Endothelial cell of umbilical vein (primary cell): ENCODE data around the gene DIS3L2. TPM values are rescaled to one million over a fixed set of nuclear protein-coding genes. Genes with fewer than 3 reads are reported as not detected.
"Not testable (repeated sequence)": the region's sequence is repeated elsewhere in the genome, so short reads cannot be mapped to it uniquely, and the experiment has no call there.

Experiments
- BruUV-seq: library from RNA; stranded (reverse); fragments of 400-500 nt; replicated peaks from 2 replicates; lab custom pipeline; 2021; lab: Mats Ljungman, UMichigan
- CTCF ChIA-PET: fragments of 300-600, 350-600 bp; sonication (Branson Sonifier 250); formaldehyde crosslinking; loops from one replicate; lab custom pipeline; 2021; ENCODE audit warnings: antibody characterized with exemption, inconsistent platforms; lab: Charles Lee
- POLR2A ChIA-PET: fragments of 300-600, 350-600 bp; sonication (Branson Sonifier 250); formaldehyde crosslinking; loops from one replicate; lab custom pipeline; 2021; ENCODE audit warnings: antibody characterized with exemption, inconsistent platforms; lab: Charles Lee
- DNase-seq: peaks from one replicate; pipeline ENCODE4 v3.0.0-alpha.2; 2011; ENCODE audit warnings: low read depth, low spot score
- FAIRE-seq: peaks from 2 replicates; lab custom pipeline; 2011; peaks lifted over from hg19 to GRCh38; lab: Jason Lieb, UNC
- H2AFZ ChIP-seq: 2 replicates; pipeline ENCODE4 v1.6.0; 2012; ENCODE audit warnings: low read depth, low read length, control low read depth, inconsistent platforms
- H3K27ac ChIP-seq: 2 replicates; pipeline ENCODE4 v1.5.1; 2011; ENCODE audit warnings: low read depth, mild to moderate bottlenecking, control low read depth, low read length, moderate library complexity; ENCODE audit not compliant: insufficient read depth
- H3K27me3 ChIP-seq, 2 experiments: 2 replicates each; pipeline versions ENCODE4 v1.6.0 to v1.6.1; 2011; ENCODE audit warnings: low read length in 2 of 2, mixed read lengths in 1 of 2; ENCODE audit not compliant: control insufficient read depth in 2 of 2, insufficient read depth in 2 of 2
- H3K36me3 ChIP-seq, 2 experiments: 2 replicates in 1 of 2; 3 replicates in 1 of 2; pipeline ENCODE4 v1.5.1; 2011; ENCODE audit warnings: low read length in 2 of 2, mild to moderate bottlenecking in 1 of 2, moderate library complexity in 1 of 2; ENCODE audit not compliant: control insufficient read depth in 2 of 2, insufficient read depth in 2 of 2; ENCODE audit errors: extremely low read depth in 1 of 2
- H3K4me1 ChIP-seq: 3 replicates; pipeline ENCODE4 v1.5.1; 2011; ENCODE audit warnings: mild to moderate bottlenecking, low read length; ENCODE audit not compliant: control insufficient read depth, insufficient read depth; ENCODE audit errors: extremely low read depth
- H3K4me2 ChIP-seq: 2 replicates; pipeline ENCODE4 v1.6.1; 2011; ENCODE audit warnings: low read length, control low read depth, mixed read lengths; ENCODE audit not compliant: insufficient read depth
- H3K4me3 ChIP-seq, 3 experiments: fragments of 200-600 bp in 1 of 3; sonication (generic), shearing (Covaris generic) in 1 of 3; replicated peaks in 1 of 3; 2 replicates each; pipeline ENCODE4 v1.5.1; 2011 to 2016; ENCODE audit warnings: control low read depth in 3 of 3, low read length in 3 of 3, mild to moderate bottlenecking in 2 of 3, inconsistent platforms in 1 of 3, low read depth in 1 of 3, moderate library complexity in 1 of 3; ENCODE audit not compliant: insufficient read depth in 1 of 3
- H3K79me2 ChIP-seq: 2 replicates; pipeline ENCODE4 v1.6.0; 2012; ENCODE audit warnings: low read length, inconsistent platforms; ENCODE audit not compliant: control insufficient read depth, insufficient read depth
- H3K9ac ChIP-seq: replicated peaks from 2 replicates; pipeline ENCODE3; 2011; ENCODE audit warnings: low read length, control low read depth; ENCODE audit not compliant: insufficient read depth; ENCODE audit errors: extremely low read depth
- H3K9me1 ChIP-seq: replicated peaks from 3 replicates; pipeline ENCODE4 v1.6.0; 2011; ENCODE audit warnings: mild to moderate bottlenecking, low read length; ENCODE audit not compliant: control insufficient read depth, insufficient read depth; ENCODE audit errors: extremely low read depth
- H3K9me3 ChIP-seq: replicated peaks from 2 replicates; pipeline ENCODE4 v1.5.1; 2012; ENCODE audit warnings: low read length, inconsistent platforms; ENCODE audit not compliant: control insufficient read depth, insufficient read depth
- H4K20me1 ChIP-seq: replicated peaks from 2 replicates; pipeline ENCODE3; 2011; ENCODE audit warnings: mild to moderate bottlenecking, low read length; ENCODE audit not compliant: control insufficient read depth, insufficient read depth; ENCODE audit errors: extremely low read depth
- POLR2AphosphoS5 ChIP-seq: IDR thresholded peaks from 2 replicates; pipeline ENCODE4 v1.6.1; 2012; ENCODE audit warnings: low read depth, mild to moderate bottlenecking, control low read depth, low read length, moderate library complexity; ENCODE audit not compliant: insufficient read depth
- dilution Hi-C: fragments of 300-500 bp; cut with MboI; formaldehyde crosslinking; loops from one replicate; pipeline ENCODE4 v1.15.0; 2019; ENCODE audit warnings: low sequenced_read_pairs; ENCODE audit not compliant: extremely low pct_ligation_motif_present
- intact Hi-C: fragments of 100-400 bp; cut with micrococcal nuclease; formaldehyde crosslinking; loops from one replicate; pipeline ENCODE4 v1.10.0; 2022
- polyA plus RNA-seq, 4 experiments: library from polyadenylated mRNA; depleted of rRNA in 3 of 4; stranded (reverse) in 3 of 4; unstranded in 1 of 4; fragments of >200 nt; gene quantifications; 2 replicates each; pipeline versions ENCODE4 v1.2.1 to v1.2.3, GENCODE V29; 2011 to 2012; ENCODE audit warnings: missing spikeins in 1 of 4
- total RNA-seq: library from RNA; stranded (reverse); gene quantifications from 2 replicates; pipeline ENCODE4 v1.2.3, GENCODE V29; 2021

DIS3L2 gene
- total and polyA plus RNA-seq, 2 donors (not counting 3 experiments of a cell fraction or from before 2014, with no cell fraction given): 14.6 to 31.2 TPM

DNA sequence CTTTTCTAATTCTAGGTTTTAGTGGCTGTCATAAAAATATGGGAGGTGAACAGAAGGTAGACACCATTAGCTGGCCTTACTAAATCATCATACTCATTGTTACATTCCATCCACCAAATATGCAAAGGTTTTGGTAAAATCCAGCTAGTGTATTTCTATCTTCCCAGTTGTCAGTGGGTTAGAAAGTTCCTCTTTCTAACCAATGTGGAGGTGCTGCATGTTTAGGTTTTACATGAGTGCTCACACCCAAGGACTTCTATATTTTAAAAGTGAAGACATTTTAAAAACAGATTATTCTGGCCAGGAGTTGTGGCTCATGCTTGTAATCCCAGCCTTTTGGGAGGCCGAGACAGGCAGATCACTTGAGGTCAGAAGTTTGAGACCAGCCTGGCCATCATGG is 423.0 kb downstream of the DIS3L2 start:
- no peaks in the 10 kb centered on the region for H3K9me3 ChIP-seq

DNA sequence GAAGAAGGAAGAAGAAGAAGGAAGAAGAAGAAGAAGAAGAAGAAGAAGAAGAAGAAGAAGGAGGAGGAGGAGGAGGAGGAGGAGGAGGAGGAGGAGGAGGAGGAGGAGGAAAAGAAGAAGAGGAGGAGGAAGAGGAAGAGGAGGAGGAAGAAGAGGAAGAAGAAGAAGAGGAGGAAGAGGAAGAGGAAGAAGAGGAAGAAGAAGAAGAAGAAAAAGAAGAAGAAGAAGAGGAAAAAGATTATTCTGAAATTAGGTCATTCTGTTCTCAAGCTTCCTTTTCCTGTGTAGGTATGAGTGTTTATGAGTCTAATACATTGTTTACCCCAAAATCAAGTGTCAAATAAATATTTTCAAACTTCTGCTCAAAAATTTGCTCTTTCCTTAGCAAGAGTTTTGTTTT is 423.5 kb downstream of the DIS3L2 start:
- H4K20me1 ChIP-seq, intact Hi-C loops, H3K4me3 ChIP-seq, H2AFZ ChIP-seq, POLR2A ChIA-PET, H3K4me2 ChIP-seq, H3K9me3 ChIP-seq, DNase-seq, BruUV-seq, H3K27ac ChIP-seq, H3K4me1 ChIP-seq, dilution Hi-C loops, H3K79me2 ChIP-seq, FAIRE-seq, H3K36me3 ChIP-seq, H3K9ac ChIP-seq, H3K9me1 ChIP-seq: not testable (repeated sequence)
- H3K27me3 ChIP-seq: peaks cover 68 to 70% of the 10 kb centered on the region in 2 experiments
- CTCF ChIA-PET: interaction anchor here (1.0 kb wide), 1 partner anchor 21 kb away, joined by 3 read pairs; no protein-coding TSS in a partner anchor

More for the DNA sequence above, 423.0 kb downstream of the DIS3L2 start:
- no peaks in the 10 kb centered on the region for H3K79me2 ChIP-seq
- peaks cover 62 to 64% of the 10 kb centered on the region in 2 experiments for H3K27me3 ChIP-seq
- no peak overlapping the region for H3K9ac ChIP-seq
- intact Hi-C loops (no loop called here), dilution Hi-C loops (no loop called here)
- no peaks in the 10 kb centered on the region for H3K9me1 ChIP-seq
- H4K20me1 ChIP-seq: no peaks in the 10 kb centered on the region
- H2AFZ ChIP-seq: no peak overlapping the region
- BruUV-seq: no TSS peak
- ChIA-PET CTCF (interaction anchor here (1.0 kb wide), 1 partner anchor 20 kb away, joined by 3 read pairs; no protein-coding TSS in a partner anchor), POLR2A (no interaction called here)
- H3K4me1 ChIP-seq: no peaks in the 10 kb centered on the region
- no peak for TF ChIP-seq POLR2AphosphoS5
- H3K36me3 ChIP-seq: no peaks in the 10 kb centered on the region
- H3K4me2 ChIP-seq: no peak overlapping the region
- no peak for DNase-seq
- no peak for FAIRE-seq
- H3K27ac ChIP-seq: no peak overlapping the region
- no peak overlapping the region for H3K4me3 ChIP-seq
